Astrocyte (in vitro differentiated cells and primary cell): Measurements from ENCODE around the gene CFAP298. TPM values are rescaled to one million over a fixed set of nuclear protein-coding genes. Genes with fewer than 3 reads are reported as not detected.

ENCODE experiments used
- DNase-seq: peaks from one replicate; pipeline ENCODE4 v3.0.0-alpha.2; 2010; ENCODE audit warnings: low read depth
- FAIRE-seq: peaks from 2 replicates; lab custom pipeline; 2011; peaks lifted over from hg19 to GRCh38; lab: Jason Lieb, UNC
- H2AFZ ChIP-seq: 2 replicates; pipeline ENCODE4 v1.6.0; 2012; ENCODE audit warnings: low read depth, low read length, inconsistent platforms
- H3K27ac ChIP-seq: 2 replicates; pipeline ENCODE4 v1.5.1; 2011; ENCODE audit warnings: low read depth, low read length, inconsistent platforms
- H3K27me3 ChIP-seq: 2 replicates; pipeline ENCODE4 v1.6.0; 2011; ENCODE audit warnings: low read length, inconsistent platforms; ENCODE audit not compliant: insufficient read depth
- H3K36me3 ChIP-seq: 2 replicates; pipeline ENCODE4 v1.5.1; 2011; ENCODE audit warnings: low read length, inconsistent platforms; ENCODE audit not compliant: insufficient read depth
- H3K4me1 ChIP-seq: 2 replicates; pipeline ENCODE4 v1.5.1; 2011; ENCODE audit warnings: low read length, inconsistent platforms; ENCODE audit not compliant: insufficient read depth
- H3K4me2 ChIP-seq: 2 replicates; pipeline ENCODE4 v1.6.0; 2012; ENCODE audit warnings: low read length, inconsistent platforms
- H3K4me3 ChIP-seq: 2 replicates; pipeline ENCODE4 v1.5.1; 2011; ENCODE audit warnings: low read depth, mild to moderate bottlenecking, low read length, inconsistent platforms; ENCODE audit not compliant: insufficient read depth
- H3K79me2 ChIP-seq: 2 replicates; pipeline ENCODE4 v1.6.0; 2012; ENCODE audit warnings: mild to moderate bottlenecking, low read length, inconsistent platforms; ENCODE audit not compliant: insufficient read depth
- H3K9ac ChIP-seq: 2 replicates; pipeline ENCODE4 v1.6.0; 2012; ENCODE audit warnings: mild to moderate bottlenecking, low read length, inconsistent platforms
- H3K9me3 ChIP-seq: 2 replicates; pipeline ENCODE4 v1.5.1; 2012; ENCODE audit warnings: low read depth, mild to moderate bottlenecking, low read length, inconsistent platforms; ENCODE audit not compliant: insufficient read depth
- H4K20me1 ChIP-seq: 2 replicates; pipeline ENCODE4 v1.6.0; 2012; ENCODE audit warnings: low read length, inconsistent platforms; ENCODE audit not compliant: insufficient read depth
- H3K27ac Mint-ChIP-seq: one replicate; pipeline ENCODE4 v1.8.0; 2021; ENCODE audit warnings: mild to moderate bottlenecking, mixed read lengths; ENCODE audit not compliant: unreplicated experiment
- H3K27me3 Mint-ChIP-seq: one replicate; pipeline ENCODE4 v1.8.0; 2021; ENCODE audit warnings: low read depth, mixed read lengths; ENCODE audit not compliant: unreplicated experiment
- H3K36me3 Mint-ChIP-seq: one replicate; pipeline ENCODE4 v1.8.0; 2021; ENCODE audit warnings: low read depth, mixed read lengths; ENCODE audit not compliant: unreplicated experiment
- H3K4me1 Mint-ChIP-seq: one replicate; pipeline ENCODE4 v1.8.0; 2021; ENCODE audit warnings: low read depth, mixed read lengths; ENCODE audit not compliant: unreplicated experiment
- H3K4me3 Mint-ChIP-seq: one replicate; pipeline ENCODE4 v1.8.0; 2021; ENCODE audit warnings: mild to moderate bottlenecking, moderate library complexity, mixed read lengths; ENCODE audit not compliant: unreplicated experiment
- H3K9me3 Mint-ChIP-seq: one replicate; pipeline ENCODE4 v1.8.0; 2021; ENCODE audit warnings: mild to moderate bottlenecking, mixed read lengths; ENCODE audit not compliant: unreplicated experiment
- CTCF ChIP-seq: IDR thresholded peaks from 2 replicates; pipeline ENCODE4 v1.5.1; 2011; ENCODE audit warnings: low read depth, mild to moderate bottlenecking, inconsistent platforms, low read length, moderate library complexity; ENCODE audit not compliant: insufficient read depth
- EZH2 ChIP-seq: IDR thresholded peaks from 2 replicates; pipeline ENCODE4 v1.6.1; 2012; ENCODE audit warnings: mild to moderate bottlenecking, low read length, inconsistent platforms; ENCODE audit not compliant: insufficient read depth
- total RNA-seq: library from RNA; stranded (reverse); gene quantifications from 2 replicates; pipeline ENCODE4 v1.2.1, GENCODE V29; 2021

Gene CFAP298
- total RNA-seq, 1 donor from 2014 or later: 28.7 TPM

GRCh38 chr21:32570456-32570855, 41.7 kb downstream of the CFAP298 start:
- Histone ChIP-seq H3K27ac (no peak overlapping the region), H3K4me1 (peaks cover 7% of the 10 kb centered on the region), H3K9me3 (no peaks in the 10 kb centered on the region), H2AFZ (no peak overlapping the region), H3K79me2 (no peaks in the 10 kb centered on the region), H3K4me3 (no peak overlapping the region), H3K9ac (no peak overlapping the region), H3K4me2 (no peak overlapping the region), H3K27me3 (no peaks in the 10 kb centered on the region), H3K36me3 (no peaks in the 10 kb centered on the region), H4K20me1 (no peaks in the 10 kb centered on the region)
- H3K4me1 Mint-ChIP-seq: peaks cover 2% of the 10 kb centered on the region
- FAIRE-seq: no peak
- TF ChIP-seq EZH2 (no peak), CTCF (no peak)
- H3K36me3 Mint-ChIP-seq: no peaks in the 10 kb centered on the region
- H3K27ac Mint-ChIP-seq: no peak overlapping the region
- peaks cover 11% of the 10 kb centered on the region for H3K27me3 Mint-ChIP-seq
- peaks cover 2% of the 10 kb centered on the region for H3K9me3 Mint-ChIP-seq
- no peak overlapping the region for H3K4me3 Mint-ChIP-seq
- DNase-seq: no peak

DNA sequence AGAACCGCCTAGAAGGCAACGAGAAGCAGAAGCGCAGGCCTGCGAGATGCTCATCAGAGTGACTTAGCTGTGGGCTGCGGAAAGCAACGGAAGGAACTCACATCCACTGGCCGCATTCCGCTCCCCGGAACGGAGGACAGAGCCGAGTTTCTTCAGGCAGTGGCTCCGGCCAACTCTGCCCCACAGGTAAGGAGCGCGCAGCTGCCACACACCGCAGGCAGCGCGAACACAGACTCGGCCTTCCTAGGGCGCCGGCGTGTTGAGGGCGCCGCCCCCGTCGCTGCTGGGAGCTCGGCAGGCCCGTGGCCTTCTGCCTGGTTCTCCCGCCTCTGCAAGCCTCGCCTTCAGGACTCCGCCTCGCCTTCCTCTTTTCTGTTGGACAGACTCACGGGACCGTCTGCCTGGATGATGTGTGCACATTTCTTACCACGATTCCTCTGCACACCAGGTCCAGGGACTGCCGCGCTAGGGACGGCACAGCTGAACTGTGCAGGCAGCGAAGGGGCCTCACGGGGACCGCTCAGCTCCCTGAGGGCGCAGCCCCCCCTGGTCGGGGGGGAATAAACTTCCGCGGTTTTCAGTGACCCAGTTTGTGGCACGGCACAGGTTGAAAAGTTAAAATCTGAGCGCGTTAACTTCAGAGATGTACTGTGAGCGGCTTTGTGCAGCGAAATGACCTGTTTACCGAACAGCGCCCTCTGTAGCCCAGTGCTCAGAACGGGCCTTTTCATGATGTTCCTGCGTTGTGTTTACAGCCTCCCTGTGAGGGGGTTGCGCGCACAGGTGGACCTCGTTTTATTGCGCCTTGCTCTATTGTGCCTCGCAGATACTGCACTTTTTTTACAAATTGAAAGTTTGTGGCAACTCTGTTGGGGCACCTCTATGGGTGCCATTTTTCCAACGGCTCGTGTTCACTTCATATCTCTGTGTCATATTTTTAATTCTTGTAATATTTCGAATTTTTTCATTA, 42.6 kb downstream of the CFAP298 start:
- H3K36me3 ChIP-seq: no peaks in the 10 kb centered on the region
- Mint-ChIP-seq H3K27ac (no peak overlapping the region), H3K4me3 (peak overlapping the region; percentile 88), H3K27me3 (peaks cover 11% of the 10 kb centered on the region), H3K9me3 (peaks cover 7% of the 10 kb centered on the region), H3K36me3 (no peaks in the 10 kb centered on the region), H3K4me1 (peaks cover 2% of the 10 kb centered on the region)
- no peaks in the 10 kb centered on the region for H4K20me1 ChIP-seq
- H3K4me2 ChIP-seq: peak overlapping the region; percentile 97
- H3K79me2 ChIP-seq: no peaks in the 10 kb centered on the region
- no peaks in the 10 kb centered on the region for H3K27me3 ChIP-seq
- no peaks in the 10 kb centered on the region for H3K9me3 ChIP-seq
- H3K4me1 ChIP-seq: peaks cover 7% of the 10 kb centered on the region
- FAIRE-seq: no peak
- H3K27ac ChIP-seq: peak overlapping the region; percentile 59
- H2AFZ ChIP-seq: peak overlapping the region; percentile 92
- DNase-seq: peak; percentile 71
- H3K9ac ChIP-seq: peak overlapping the region; percentile 80
- H3K4me3 ChIP-seq: peak overlapping the region; percentile 67
- TF ChIP-seq EZH2 (no peak), CTCF (peak; percentile 89)

GRCh38 chr21:32567626-32568025, 44.6 kb downstream of the CFAP298 start:
- no peak overlapping the region for H3K9ac ChIP-seq
- FAIRE-seq (no peak), DNase-seq (no peak)
- H3K27me3 Mint-ChIP-seq: peaks cover 4% of the 10 kb centered on the region
- no peak overlapping the region for H3K4me3 Mint-ChIP-seq
- H3K36me3 ChIP-seq: no peaks in the 10 kb centered on the region
- H3K27ac Mint-ChIP-seq: no peak overlapping the region
- TF ChIP-seq CTCF: no peak
- TF ChIP-seq EZH2: no peak
- peaks cover 10% of the 10 kb centered on the region for H3K9me3 Mint-ChIP-seq
- H3K36me3 Mint-ChIP-seq: no peaks in the 10 kb centered on the region
- H3K4me3 ChIP-seq: no peak overlapping the region
- no peaks in the 10 kb centered on the region for H3K79me2 ChIP-seq
- H3K27me3 ChIP-seq: no peaks in the 10 kb centered on the region
- H4K20me1 ChIP-seq: no peaks in the 10 kb centered on the region
- no peaks in the 10 kb centered on the region for H3K9me3 ChIP-seq
- H3K4me2 ChIP-seq: no peak overlapping the region
- peaks cover 2% of the 10 kb centered on the region for H3K4me1 Mint-ChIP-seq
- peaks cover 7% of the 10 kb centered on the region for H3K4me1 ChIP-seq
- H3K27ac ChIP-seq: no peak overlapping the region
- H2AFZ ChIP-seq: no peak overlapping the region
